SK-N-SH (cell line): Measurements from ENCODE around the gene DERL3.

ENCODE experiments used
- EZH2phosphoT487 ChIP-seq: fragments of 200-600 bp; sonication (generic); IDR thresholded peaks from 2 replicates; pipeline ENCODE4 v1.6.1; 2017; ENCODE audit warnings: low read depth, mixed run types, mild to moderate bottlenecking, antibody characterized with exemption, moderate library complexity, borderline replicate concordance
- FOSL2 ChIP-seq: IDR thresholded peaks from 2 replicates; pipeline ENCODE4 v1.4.0; 2012; ENCODE audit warnings: low read depth, mild to moderate bottlenecking, moderate library complexity, borderline replicate concordance
- JUND ChIP-seq: IDR thresholded peaks from 2 replicates; pipeline ENCODE4 v1.4.0; 2012
- NFIC ChIP-seq: IDR thresholded peaks from 2 replicates; pipeline ENCODE4 v1.4.0; 2012; ENCODE audit warnings: borderline replicate concordance
- NRF1 ChIP-seq: IDR thresholded peaks from 2 replicates; pipeline ENCODE4 v1.6.1; 2012; ENCODE audit warnings: low read depth, mild to moderate bottlenecking, low read length
- RCOR1 ChIP-seq: fragments of 150-350 bp; IDR thresholded peaks from 2 replicates; pipeline ENCODE4 v1.6.1; 2017; ENCODE audit warnings: antibody characterized with exemption, low read length
- SIN3A ChIP-seq: IDR thresholded peaks from 2 replicates; pipeline ENCODE4 v1.6.1; 2012; ENCODE audit warnings: low read depth, mild to moderate bottlenecking, low read length, moderate library complexity, borderline replicate concordance
- SMC3 ChIP-seq: IDR thresholded peaks from 2 replicates; pipeline ENCODE4 v1.6.1; 2012; ENCODE audit warnings: low read depth, low read length, improper control_type of control experiment
- TAF1 ChIP-seq: IDR thresholded peaks from 2 replicates; pipeline ENCODE4 v1.6.1; 2012; ENCODE audit warnings: low read depth, mild to moderate bottlenecking, low read length, moderate library complexity, borderline replicate concordance
- YY1 ChIP-seq: IDR thresholded peaks from 2 replicates; pipeline ENCODE4 v1.4.0; 2012; ENCODE audit warnings: low read depth, mild to moderate bottlenecking
- TF ChIP-seq, protein P1 (sequence below): IDR thresholded peaks from 2 replicates; pipeline ENCODE4 v1.6.1; 2012; ENCODE audit warnings: mild to moderate bottlenecking, low read depth, low read length, moderate library complexity
- TF ChIP-seq, protein P2 (sequence below): fragments of 200-600 bp; sonication (generic); IDR thresholded peaks from 2 replicates; pipeline ENCODE4 v1.6.1; 2017; ENCODE audit warnings: antibody characterized with exemption, mild to moderate bottlenecking, moderate library complexity
- TF ChIP-seq, protein P3 (sequence below): IDR thresholded peaks from 2 replicates; pipeline ENCODE4 v1.4.0; 2012; ENCODE audit warnings: low read depth
- TF ChIP-seq, protein P4 (sequence below): fragments of 150-350 bp; IDR thresholded peaks from 2 replicates; pipeline ENCODE4 v1.6.1; 2016; ENCODE audit warnings: mild to moderate bottlenecking, low read depth, low read length

DNA sequence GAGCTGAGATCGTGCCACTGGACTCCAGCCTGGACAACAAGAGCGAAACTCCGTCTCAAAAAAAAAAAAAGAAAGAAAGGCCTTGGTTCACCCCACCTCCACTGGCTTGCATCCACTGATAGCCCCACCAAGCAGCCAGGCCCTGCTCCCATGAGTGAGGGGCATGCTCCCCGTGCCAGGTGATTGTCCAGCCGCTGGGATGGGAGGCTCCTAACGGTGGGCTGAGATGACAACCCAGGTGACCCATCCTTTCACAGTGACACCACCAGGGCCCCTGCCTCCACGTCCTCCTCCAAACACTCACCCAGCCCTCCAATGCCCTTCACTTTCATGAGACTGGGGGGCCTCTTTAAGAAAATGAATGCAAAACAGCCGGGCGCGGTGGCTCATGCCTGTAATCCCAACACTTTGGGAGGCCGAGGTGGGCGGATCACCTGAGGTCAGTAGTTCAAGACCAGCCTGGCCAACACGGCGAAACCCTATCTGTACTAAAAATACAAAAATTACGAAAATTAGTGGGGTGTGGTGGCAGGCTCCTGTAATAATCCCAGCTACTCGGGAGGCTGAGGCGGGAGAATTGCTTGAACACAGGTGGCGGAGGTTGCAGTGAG is 8.6 kb upstream of the DERL3 start:
- TF ChIP-seq TAF1 (no peak), SIN3A (no peak), NFIC (no peak), RCOR1 (no peak), FOSL2 (no peak), JUND (no peak), EZH2phosphoT487 (no peak), NRF1 (no peak), YY1 (no peak), SMC3 (no peak)
- TF ChIP-seq, protein P1, sequence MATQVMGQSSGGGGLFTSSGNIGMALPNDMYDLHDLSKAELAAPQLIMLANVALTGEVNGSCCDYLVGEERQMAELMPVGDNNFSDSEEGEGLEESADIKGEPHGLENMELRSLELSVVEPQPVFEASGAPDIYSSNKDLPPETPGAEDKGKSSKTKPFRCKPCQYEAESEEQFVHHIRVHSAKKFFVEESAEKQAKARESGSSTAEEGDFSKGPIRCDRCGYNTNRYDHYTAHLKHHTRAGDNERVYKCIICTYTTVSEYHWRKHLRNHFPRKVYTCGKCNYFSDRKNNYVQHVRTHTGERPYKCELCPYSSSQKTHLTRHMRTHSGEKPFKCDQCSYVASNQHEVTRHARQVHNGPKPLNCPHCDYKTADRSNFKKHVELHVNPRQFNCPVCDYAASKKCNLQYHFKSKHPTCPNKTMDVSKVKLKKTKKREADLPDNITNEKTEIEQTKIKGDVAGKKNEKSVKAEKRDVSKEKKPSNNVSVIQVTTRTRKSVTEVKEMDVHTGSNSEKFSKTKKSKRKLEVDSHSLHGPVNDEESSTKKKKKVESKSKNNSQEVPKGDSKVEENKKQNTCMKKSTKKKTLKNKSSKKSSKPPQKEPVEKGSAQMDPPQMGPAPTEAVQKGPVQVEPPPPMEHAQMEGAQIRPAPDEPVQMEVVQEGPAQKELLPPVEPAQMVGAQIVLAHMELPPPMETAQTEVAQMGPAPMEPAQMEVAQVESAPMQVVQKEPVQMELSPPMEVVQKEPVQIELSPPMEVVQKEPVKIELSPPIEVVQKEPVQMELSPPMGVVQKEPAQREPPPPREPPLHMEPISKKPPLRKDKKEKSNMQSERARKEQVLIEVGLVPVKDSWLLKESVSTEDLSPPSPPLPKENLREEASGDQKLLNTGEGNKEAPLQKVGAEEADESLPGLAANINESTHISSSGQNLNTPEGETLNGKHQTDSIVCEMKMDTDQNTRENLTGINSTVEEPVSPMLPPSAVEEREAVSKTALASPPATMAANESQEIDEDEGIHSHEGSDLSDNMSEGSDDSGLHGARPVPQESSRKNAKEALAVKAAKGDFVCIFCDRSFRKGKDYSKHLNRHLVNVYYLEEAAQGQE = no peak
- TF ChIP-seq, protein P2, sequence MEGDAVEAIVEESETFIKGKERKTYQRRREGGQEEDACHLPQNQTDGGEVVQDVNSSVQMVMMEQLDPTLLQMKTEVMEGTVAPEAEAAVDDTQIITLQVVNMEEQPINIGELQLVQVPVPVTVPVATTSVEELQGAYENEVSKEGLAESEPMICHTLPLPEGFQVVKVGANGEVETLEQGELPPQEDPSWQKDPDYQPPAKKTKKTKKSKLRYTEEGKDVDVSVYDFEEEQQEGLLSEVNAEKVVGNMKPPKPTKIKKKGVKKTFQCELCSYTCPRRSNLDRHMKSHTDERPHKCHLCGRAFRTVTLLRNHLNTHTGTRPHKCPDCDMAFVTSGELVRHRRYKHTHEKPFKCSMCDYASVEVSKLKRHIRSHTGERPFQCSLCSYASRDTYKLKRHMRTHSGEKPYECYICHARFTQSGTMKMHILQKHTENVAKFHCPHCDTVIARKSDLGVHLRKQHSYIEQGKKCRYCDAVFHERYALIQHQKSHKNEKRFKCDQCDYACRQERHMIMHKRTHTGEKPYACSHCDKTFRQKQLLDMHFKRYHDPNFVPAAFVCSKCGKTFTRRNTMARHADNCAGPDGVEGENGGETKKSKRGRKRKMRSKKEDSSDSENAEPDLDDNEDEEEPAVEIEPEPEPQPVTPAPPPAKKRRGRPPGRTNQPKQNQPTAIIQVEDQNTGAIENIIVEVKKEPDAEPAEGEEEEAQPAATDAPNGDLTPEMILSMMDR = no peak
- TF ChIP-seq, protein P3, sequence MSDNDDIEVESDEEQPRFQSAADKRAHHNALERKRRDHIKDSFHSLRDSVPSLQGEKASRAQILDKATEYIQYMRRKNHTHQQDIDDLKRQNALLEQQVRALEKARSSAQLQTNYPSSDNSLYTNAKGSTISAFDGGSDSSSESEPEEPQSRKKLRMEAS = no peak
- TF ChIP-seq, protein P4, sequence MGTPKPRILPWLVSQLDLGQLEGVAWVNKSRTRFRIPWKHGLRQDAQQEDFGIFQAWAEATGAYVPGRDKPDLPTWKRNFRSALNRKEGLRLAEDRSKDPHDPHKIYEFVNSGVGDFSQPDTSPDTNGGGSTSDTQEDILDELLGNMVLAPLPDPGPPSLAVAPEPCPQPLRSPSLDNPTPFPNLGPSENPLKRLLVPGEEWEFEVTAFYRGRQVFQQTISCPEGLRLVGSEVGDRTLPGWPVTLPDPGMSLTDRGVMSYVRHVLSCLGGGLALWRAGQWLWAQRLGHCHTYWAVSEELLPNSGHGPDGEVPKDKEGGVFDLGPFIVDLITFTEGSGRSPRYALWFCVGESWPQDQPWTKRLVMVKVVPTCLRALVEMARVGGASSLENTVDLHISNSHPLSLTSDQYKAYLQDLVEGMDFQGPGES = no peak
